NCI-H2107 treated with DMSO at 0.1 percent for 48 hours (cell line): ENCODE data around the gene MTCH1.
"Not testable (repeated sequence)": the region's sequence is repeated elsewhere in the genome, so short reads cannot be mapped to it uniquely, and the experiment has no call there.

ENCODE experiments used
- DNase-seq: peaks from one replicate; lab custom pipeline; 2025; ENCODE audit not compliant: unreplicated experiment; lab: John Stamatoyannopoulos, UW

Gene MTCH1

GRCh38 chr6:36955671-36956445 is 30.1 kb downstream of the MTCH1 start:
- no peak for DNase-seq

DNA sequence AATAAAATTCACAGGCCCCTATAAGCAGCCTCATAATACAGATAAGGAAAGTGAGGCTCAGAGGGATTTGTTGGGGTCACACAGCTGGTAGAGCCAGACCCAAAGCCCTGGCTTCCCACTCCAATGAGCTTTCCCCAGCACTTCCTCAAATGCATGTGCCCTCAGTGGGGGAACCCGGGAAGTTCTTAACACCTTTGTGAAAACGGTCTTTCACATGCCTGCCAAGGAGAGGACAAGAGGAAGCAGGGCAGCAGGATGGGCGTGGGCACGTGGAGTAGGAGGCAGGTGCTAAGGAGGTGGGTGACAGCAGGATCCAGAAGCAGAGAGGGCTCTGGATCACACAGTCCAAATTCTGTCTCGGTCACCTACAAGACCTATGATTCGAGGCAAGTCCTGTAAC is 30.9 kb downstream of the MTCH1 start:
- no peak for DNase-seq

GRCh38 chr6:36954262-36954931 is 31.6 kb downstream of the MTCH1 start, which contains the start of gene PI16:
Gene PI16, plus strand, starts transcription at chr6:36954738. Its CDS starts 23 bp downstream, at chr6:36954761.
- no peak for DNase-seq

DNA sequence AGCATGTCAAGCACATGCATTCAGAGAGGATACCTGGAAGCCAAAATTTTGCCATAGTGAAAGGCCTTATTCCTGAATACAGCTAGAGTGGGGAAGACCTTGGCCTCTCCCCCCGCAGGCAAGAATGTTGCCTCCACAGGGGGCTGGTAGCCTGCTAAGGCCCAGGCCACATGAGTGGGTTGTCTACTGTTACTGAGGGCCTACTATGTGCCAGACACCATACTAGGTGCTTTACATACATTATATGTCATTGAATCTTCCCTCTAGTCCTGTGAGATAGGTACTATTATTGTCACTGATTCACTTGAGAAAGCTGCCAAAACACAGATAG is 32.1 kb downstream of the MTCH1 start:
- DNase-seq, result no peak

GRCh38 chr6:36949636-36950035 is 36.4 kb downstream of the MTCH1 start:
- no peak for DNase-seq

DNA sequence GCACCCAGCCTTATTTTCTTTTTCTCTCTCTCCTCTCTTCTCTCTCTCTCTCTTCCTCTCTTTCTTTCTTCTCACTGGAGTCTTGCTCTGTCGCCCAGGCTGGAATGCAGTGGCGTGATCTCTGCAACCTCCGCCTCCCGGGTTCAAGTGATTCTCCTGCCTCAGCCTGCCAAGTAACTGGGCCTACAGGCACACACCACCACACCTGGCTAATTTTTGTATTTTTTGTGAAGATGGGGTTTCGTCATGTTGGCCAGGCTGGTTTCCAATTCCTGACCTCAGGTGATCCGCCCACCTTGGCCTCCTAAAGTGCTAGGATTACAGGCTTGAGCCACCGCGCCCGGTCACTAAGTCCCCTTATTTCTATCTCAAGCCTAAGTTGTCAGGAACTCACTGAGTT is 36.9 kb downstream of the MTCH1 start:
- DNase-seq, result not testable (repeated sequence)

DNA sequence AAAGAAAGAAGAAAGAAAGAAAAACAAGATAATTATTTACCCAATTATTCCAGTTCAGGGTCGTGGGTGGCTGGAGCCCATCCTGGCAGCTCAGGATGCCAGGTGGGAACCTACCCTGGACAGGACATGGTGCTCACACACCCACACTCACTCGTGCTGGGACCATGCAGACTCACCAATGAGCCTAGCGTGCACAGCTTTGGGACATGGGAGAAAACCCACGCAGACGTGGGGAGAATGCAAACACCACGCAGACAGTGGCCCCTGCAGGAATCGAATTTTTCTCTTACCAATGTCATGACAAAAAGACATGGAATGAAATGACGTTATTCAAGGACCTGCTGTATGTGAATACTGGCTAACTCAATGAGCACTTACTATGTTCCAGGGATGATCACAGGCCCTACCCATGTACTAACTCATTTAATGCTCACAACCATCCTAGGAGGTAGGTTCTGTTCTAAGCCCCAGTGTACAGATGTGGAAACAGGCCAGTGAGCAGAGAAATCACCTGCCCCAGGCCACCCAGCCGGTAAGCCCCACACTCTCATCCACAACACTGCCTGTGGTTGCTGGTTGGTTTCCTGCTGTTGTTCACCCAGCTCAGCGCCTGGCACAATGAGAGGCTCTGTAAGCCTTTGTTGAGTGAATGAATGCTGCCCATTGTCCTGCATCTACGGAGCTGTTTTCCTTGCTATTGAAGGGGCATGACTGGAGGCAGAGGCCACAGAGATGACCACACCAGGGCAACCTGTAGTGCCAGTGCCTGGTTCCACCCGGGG is 38.2 kb downstream of the MTCH1 start:
- DNase-seq, result no peak

DNA sequence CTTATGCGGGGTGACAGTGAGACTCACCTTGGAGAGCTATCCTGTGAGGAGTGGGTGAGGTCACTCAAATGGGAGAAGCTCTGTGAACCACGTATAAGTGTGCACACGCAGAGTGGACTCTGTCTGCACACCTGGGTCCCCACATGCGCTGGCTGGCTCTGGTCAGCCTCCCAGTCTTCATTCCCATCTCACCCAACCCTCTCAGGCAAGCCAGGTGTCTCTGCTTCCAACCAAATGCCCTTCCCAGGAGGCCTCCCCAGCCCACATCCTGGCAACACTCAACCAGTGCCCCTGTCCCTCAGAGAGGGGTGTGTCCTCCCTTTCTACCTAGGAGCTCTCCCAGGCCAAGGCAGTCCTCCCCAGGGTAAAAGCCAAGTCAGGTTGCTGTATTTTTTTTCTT is 39.5 kb downstream of the MTCH1 start:
- no peak for DNase-seq

DNA sequence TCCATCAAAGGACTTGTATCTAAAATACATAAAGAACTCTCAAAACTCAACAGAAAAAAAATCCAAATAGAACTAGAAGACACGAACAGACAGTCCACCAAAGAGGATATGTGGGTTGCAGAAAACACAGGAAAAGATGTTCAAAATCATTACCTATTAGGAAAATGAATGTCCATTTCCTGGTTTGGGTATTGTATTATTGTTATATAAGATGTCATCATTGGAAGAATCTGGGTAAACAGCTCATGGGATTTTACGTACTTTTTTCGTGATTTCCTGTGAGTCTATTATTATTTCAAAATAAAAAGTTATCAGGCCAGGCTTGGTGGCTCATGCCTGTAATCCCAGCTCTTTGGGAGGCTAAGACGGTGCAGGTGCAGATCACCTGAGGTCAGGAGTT is 40.7 kb downstream of the MTCH1 start:
- DNase-seq, result no peak

GRCh38 chr6:36944650-36945049 is 41.3 kb downstream of the MTCH1 start:
- DNase-seq, result no peak

DNA sequence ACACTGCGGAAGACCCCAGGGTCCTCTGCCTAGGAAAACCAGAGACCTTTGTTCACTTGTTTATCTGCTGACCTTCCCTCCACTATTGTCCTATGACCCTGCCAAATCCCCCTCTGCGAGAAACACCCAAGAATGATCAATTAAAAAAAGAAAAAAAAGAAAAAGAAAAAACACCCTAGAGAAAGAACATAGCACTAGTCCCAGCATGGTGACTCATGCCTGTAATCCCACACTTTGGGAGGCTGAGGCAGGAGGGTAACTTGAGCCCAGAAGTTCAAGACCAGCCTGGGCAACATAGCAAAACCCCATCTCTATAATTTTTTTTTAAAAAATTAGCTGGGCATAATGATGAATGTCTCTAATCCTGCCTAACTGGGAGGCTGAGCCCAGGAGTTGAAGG is 43.7 kb downstream of the MTCH1 start:
- DNase-seq, result not testable (repeated sequence)

- not testable (repeated sequence) for DNase-seq
Observed at GRCh38 chr6:36941561-36941960, 44.4 kb downstream of the MTCH1 start.

GRCh38 chr6:36940027-36940426 is 46.0 kb downstream of the MTCH1 start:
- DNase-seq, result no peak

- not testable (repeated sequence) for DNase-seq
Observed at GRCh38 chr6:36939005-36939404, 47.0 kb downstream of the MTCH1 start.

DNA sequence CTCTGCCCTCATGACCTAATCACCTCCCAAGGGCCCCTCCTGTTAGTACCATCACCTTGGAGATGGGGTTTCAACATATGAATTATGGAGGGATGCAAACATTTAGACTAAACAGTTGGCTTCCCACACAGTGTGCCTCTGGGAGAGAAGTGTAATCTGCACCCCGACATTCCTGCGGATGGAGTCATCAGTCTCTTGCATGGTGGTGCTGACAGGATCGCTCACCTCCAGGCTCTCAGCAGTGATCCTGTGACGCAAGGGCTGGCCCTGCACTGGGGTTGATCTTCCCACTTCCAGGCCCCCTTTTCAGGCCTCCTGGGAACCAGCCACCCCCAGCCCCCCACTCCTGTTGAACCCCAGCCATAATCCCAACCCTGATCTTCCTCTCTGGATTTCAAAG is 47.5 kb downstream of the MTCH1 start:
- DNase-seq, result no peak

GRCh38 chr6:36937896-36938295 is 48.1 kb downstream of the MTCH1 start:
- DNase-seq, result no peak

- DNase-seq, result no peak
Observed at GRCh38 chr6:36936824-36937223, 49.2 kb downstream of the MTCH1 start.

- no peak for DNase-seq
Observed at GRCh38 chr6:36934901-36935300, 51.1 kb downstream of the MTCH1 start.

DNA sequence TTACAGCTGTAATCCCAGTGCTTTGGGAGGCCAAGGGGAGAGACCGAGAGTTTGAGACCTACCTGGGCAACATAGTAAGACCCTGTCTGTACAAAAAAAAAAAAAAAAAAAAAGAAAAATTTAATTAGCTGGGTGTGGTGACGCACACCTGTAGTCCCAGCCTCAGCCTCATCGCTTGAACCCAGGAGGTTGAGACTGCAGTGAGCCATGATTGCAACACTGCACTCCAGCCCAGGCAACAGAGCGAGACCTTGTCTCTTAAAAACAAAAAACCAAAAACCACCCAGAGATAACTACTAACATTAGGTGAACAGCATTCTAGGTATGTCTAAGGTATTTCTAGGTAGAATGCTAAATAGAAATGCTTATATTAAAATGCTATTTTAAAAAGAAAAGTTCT is 52.5 kb downstream of the MTCH1 start:
- no peak for DNase-seq

- DNase-seq, result no peak
Observed at GRCh38 chr6:36933102-36933501, 52.9 kb downstream of the MTCH1 start.

DNA sequence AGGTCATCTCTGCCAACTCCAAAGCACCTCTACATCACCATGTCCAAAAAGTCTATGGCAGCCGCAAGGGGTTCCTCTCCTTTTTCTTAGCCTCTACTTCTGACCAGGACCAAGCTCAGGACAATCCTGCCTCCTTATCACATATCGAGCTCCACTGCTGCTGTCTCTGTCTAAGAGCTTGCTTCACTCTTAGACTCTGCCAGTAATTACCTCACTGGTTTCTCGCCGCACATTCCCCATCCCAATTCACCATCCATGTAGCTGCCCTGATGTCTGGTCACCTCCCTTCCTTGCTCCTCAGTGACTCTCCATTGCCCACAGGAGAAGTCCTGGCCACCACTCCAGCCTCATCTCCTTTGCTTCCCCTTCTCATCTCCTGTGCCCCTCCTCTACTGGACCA is 55.5 kb downstream of the MTCH1 start:
- DNase-seq, result no peak

DNA sequence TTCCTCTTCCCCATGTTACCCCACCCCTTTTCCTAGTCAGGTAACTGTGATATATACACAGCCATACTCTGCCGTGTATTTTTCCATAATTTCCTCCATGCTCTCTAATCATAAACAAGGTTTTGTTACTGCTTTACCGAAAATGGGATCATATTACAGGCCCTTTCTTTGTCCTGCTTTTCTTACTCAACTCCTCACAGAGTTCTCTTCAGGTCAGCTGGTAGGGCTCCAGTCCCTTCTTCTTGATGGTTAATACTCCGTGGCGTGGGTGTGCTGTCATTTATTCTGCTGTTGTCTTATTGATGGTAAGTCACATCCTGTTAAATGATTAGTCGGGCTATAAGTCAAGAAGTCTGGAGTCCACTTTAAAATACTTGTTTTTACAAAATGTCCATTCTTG is 56.4 kb downstream of the MTCH1 start:
- DNase-seq, result peak; percentile 67
